ENCODE results near the gene ERICH6. TPM values are rescaled to one million over a fixed set of nuclear protein-coding genes. Genes with fewer than 3 reads are reported as not detected.

The ERICH6 gene
- total RNA-seq, 1 donor from 2014 or later: not detected

DNA sequence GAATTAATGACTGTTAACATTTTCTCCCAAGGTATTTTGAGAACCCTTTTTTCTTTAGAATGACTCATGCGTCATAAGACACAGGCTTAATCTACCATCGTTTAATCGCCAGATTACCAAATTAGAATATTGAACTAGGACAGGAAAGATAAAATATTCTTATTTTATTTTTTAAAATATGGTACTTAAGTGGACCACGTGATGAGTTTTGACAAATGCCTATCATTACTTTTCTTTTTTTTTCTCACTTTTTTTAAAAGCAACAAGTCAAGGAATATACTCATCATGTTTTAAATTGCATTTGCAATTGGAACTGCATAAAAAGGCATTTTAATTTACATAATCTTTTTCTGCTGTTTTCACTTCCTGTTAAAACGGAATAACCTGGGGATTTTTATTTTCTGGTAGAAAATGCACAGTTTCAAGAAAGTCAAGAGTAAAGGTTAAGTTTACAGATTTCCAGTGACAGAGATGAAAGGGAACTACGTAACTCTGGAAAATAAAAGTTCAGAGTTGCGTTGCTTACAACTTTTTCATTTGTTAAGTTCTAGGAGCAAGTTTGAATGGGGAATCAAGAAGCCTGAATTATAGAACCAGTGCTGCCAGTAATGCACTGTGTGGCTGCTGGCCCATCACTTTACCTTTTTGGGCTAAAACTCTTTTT lies 35.6 kb upstream of the ERICH6 start:
- H3K36me3 ChIP-seq: peaks cover 5 to 19% of the 10 kb centered on the region in 2 donors
- H3K27ac ChIP-seq: no peak overlapping the region
- TF ChIP-seq CTCF (IDR thresholded peaks at IDR 0.05): no peak
- H3K4me3 ChIP-seq: no peak overlapping the region
- intact Hi-C loops (cut with DNase I): no loop called here
- H3K9me3 ChIP-seq: no peaks in the 10 kb centered on the region
- no peaks in the 10 kb centered on the region for H3K27me3 ChIP-seq
- peaks cover 0 to 11% of the 10 kb centered on the region in 2 donors for H3K4me1 ChIP-seq
- DNase-seq (ENCODE audit: low spot score in 2 of 2): no peak

- DNase-seq (ENCODE audit: low spot score in 2 of 2): no peak
- Histone ChIP-seq H3K9me3 (no peaks in the 10 kb centered on the region), H3K36me3 (peaks cover 5 to 19% of the 10 kb centered on the region in 2 donors), H3K27ac (no peak overlapping the region), H3K27me3 (no peaks in the 10 kb centered on the region), H3K4me3 (no peak overlapping the region), H3K4me1 (peaks cover 0 to 4% of the 10 kb centered on the region in 2 donors)
- no peak for TF ChIP-seq CTCF (IDR thresholded peaks at IDR 0.05)
- intact Hi-C loops (cut with DNase I): no loop called here
Observed at GRCh38 chr3:150738688-150739087, 35.0 kb upstream of the ERICH6 start.

GRCh38 chr3:150737874-150738679 lies 34.4 kb upstream of the ERICH6 start:
- peaks cover 5 to 19% of the 10 kb centered on the region in 2 donors for H3K36me3 ChIP-seq
- no peak overlapping the region for H3K27ac ChIP-seq
- DNase-seq (ENCODE audit: low spot score in 2 of 2): no peak
- no peak for TF ChIP-seq CTCF (IDR thresholded peaks at IDR 0.05)
- H3K9me3 ChIP-seq: no peaks in the 10 kb centered on the region
- H3K4me1 ChIP-seq: no peaks in the 10 kb centered on the region
- no peaks in the 10 kb centered on the region for H3K27me3 ChIP-seq
- no peak overlapping the region for H3K4me3 ChIP-seq
- intact Hi-C loops (cut with DNase I): no loop called here

GRCh38 chr3:150736903-150737832 lies 33.4 kb upstream of the ERICH6 start:
- no peak overlapping the region for H3K27ac ChIP-seq
- peaks cover 3 to 16% of the 10 kb centered on the region in 2 donors for H3K36me3 ChIP-seq
- no peaks in the 10 kb centered on the region for H3K9me3 ChIP-seq
- DNase-seq (ENCODE audit: low spot score in 2 of 2): no peak
- no peaks in the 10 kb centered on the region for H3K4me1 ChIP-seq
- TF ChIP-seq CTCF (IDR thresholded peaks at IDR 0.05): no peak
- intact Hi-C loops (cut with DNase I): no loop called here
- H3K27me3 ChIP-seq: no peaks in the 10 kb centered on the region
- no peak overlapping the region for H3K4me3 ChIP-seq

- Histone ChIP-seq H3K36me3 (peaks cover 0 to 7% of the 10 kb centered on the region in 2 donors), H3K4me3 (no peak overlapping the region), H3K4me1 (no peaks in the 10 kb centered on the region), H3K27me3 (no peaks in the 10 kb centered on the region), H3K27ac (no peak overlapping the region), H3K9me3 (no peaks in the 10 kb centered on the region)
- intact Hi-C loops (cut with DNase I): no loop called here
- TF ChIP-seq CTCF (IDR thresholded peaks at IDR 0.05): no peak
- DNase-seq (ENCODE audit: low spot score in 2 of 2): no peak
Observed at GRCh38 chr3:150736316-150736719, 32.6 kb upstream of the ERICH6 start.
